Stimulated activated CD4-positive, alpha-beta T cell treated with anti-CD3 and anti-CD28 coated beads, Interleukin-1b, Interleukin-23, amount 100 ng/mL, for 4 hours (primary cell): Measurements from ENCODE around the gene NANOS2.
"Not testable (repeated sequence)": the region's sequence is repeated elsewhere in the genome, so short reads cannot be mapped to it uniquely, and the experiment has no call there.

Experiments
- DNase-seq, 2 donors: peaks; one replicate each; pipeline ENCODE4 v3.0.0-alpha.2; 2020; ENCODE audit warnings: low read depth in 2 of 2

Gene NANOS2

DNA sequence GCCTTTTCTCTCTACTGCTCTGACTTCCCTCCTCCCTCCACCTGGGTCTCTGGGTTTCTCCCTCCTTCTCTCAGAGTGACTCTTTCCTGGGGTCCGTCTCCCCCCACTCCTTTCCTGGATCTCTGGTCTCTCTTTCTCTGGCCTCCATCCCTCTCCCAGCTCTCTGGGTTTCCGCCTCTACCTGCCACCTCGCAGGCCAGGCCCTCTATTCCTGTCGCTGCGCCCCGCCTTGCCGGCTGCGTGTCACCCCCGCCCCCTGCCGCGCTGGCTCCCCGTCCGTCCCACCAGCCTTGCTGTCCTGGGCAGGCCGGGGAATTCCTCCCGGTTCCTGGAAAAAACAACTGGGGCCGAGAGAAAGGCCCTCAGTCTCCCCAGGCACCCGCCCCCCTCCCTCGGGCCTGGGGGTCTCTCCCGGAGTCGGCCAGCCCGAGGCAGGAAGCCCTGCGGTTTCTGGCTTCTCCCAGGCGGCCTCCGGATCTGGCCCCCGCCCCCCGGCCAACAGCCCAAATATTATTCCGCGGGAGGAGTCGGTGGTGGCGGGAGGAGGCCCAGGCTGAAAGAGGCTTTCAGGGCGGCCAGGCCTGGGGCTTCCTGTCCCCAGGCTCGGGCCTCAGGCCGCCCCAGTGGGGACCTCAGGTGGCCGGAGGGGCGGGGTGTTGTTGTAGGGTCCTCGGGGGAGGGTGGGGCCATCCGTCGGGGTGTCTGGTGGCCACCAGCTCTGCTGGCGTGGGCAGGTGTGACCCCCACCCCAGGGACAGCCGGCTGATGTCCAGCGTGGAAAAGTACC, 38.0 kb downstream of the NANOS2 start:
- DNase-seq = no peak

DNA sequence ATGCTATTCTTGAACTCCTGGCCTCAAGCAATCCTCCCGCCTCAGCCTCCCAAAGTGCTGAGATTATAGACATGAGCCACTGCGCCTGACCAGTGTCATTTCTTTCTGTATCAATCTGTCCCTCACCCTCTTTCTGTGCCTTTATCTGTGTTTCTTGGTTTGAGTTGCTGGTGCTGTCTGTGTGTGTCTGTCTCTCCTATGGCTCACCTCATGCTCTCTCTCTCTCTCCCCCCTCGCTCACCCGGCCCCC, 38.5 kb downstream of the NANOS2 start:
- DNase-seq = peak in 1 of 2 donors; percentile 26

GRCh38 chr19:45874620-45874966, 40.0 kb downstream of the NANOS2 start:
- no peak for DNase-seq

DNA sequence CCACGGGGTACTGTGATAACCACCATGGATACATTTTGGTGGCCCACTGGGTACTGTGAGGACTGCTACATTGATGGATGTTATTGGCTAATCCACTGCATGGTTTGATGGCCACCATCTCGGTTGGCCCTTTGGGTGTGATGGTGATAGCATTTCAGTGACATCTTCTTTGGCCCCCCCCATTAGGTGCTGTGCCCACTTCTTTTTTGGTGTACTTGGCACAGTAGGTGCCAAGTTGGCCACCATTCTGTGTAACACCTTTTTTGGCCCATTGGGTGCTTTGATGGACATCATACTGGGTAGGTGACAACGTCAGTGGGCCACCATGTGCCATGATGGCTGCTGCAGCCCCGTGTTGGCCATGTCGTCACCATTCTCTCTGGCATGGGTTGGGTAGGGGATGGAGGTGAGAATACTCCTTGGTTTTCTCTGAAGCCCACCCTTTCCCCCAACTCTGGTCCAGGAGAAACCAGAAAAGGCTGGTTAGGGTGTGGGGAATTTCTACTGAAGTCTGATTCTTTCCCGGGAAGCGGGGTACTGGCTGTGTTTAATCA, 41.3 kb downstream of the NANOS2 start:
- DNase-seq = no peak

GRCh38 chr19:45872095-45872919, 42.3 kb downstream of the NANOS2 start:
- no peak for DNase-seq

DNA sequence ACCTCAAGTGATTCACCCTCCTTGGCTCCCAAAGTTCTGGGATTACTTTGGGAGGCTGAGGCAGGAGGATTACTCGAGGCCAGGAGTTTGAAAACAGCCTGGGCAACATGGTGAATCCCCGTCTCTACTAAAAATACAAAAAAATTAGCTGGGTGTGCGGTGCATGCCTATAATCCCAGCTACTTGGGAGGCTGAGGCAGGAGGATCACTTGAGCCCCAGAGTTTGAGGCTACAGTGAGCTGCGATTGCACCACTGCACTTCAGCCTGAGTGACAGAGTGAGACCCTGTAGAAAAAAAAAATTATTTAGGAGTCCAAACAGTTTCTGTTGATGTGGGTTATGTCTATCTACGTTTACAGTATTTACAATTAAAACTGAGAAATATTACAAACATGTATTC, 43.8 kb downstream of the NANOS2 start:
- no peak for DNase-seq

- DNase-seq = not testable (repeated sequence)
These were observed 47.3 kb downstream of the NANOS2 start for GRCh38 chr19:45867241-45867640.

DNA sequence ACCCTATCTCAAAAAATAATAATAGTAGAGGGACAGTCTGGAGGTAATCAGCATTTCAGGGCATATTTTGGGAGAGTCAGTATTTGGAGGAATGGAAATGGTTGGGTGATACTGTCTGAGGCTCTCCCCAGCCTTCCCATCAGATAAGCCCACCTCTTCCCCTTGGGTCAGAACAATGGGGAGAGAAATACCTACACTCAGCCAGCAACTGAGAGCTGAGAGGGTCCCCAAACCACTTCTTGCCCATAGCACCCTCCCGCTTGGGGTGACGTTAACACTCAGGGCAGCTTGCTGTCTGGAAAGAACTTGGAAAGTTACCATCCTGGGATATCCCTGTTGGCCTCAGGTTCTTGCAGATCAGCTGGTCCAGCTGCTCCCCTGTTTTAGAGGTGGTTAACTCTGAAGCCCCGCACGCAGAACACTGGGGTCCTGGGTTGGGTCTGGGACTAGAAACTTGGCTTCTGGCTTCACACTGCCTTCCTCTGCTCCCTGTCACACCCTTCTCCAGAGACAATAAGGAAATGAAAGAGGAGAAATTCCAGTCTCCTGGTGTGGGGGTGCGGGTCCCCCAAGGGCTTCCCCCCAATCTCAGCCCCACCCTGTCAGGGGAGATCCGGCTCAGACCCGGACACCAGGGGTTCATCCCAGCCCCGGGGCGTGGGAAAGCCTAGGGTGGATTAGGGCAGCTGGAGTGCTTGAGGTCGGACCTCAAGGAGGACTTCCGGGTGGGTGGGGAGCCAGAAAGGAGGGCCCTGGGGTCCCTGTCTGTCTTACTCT, 48.0 kb downstream of the NANOS2 start:
- no peak for DNase-seq

GRCh38 chr19:45865269-45865948, 49.2 kb downstream of the NANOS2 start:
- no peak for DNase-seq

- DNase-seq = no peak
These were observed 49.9 kb downstream of the NANOS2 start for GRCh38 chr19:45864629-45865082.

DNA sequence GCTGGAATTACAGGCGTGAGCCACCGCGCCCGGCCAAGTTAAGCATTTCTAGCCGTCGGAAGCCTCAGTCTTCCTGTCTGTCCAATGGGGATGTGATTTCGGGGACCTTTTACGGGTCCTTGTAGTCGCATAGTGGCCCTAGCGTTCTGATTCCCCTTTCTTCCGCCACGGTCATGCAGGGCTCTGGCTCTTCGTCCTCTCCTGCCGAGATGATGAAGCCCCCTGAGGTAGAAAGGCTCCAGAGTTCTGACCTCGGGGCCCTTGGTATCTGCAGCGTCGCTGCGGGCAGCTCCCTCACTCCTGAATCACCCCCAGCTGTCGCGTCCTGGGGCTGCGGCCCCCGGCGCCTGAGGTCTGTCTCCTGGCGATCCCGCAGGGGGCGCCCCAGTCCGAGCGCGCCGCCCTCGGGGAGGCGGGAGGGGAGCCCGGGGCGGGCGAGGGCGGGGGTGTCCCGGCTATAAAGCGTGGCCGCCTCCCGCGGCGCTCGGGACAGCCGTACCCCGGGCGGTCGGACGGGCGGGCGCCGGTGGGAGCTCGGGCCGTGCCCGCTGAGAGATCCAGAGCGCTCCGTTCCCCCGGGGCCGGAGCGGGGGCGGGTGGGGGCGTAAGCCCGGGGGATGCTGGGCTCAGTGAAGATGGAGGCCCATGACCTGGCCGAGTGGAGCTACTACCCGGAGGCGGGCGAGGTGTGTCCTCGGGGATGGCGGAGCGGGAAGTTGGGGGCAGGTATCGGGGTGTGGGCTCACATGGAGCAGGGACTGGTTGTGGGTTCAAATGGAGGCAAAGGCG, 50.5 kb downstream of the NANOS2 start, which contains the start of gene FOXA3:
Gene FOXA3, plus strand, starts transcription at position 487 of the 789 bp plus-strand sequence. Its CDS starts 131 bp downstream, at position 618.
- DNase-seq = peak in 1 of 2 donors; percentile 54

- DNase-seq = no peak
These were observed 51.2 kb downstream of the NANOS2 start for GRCh38 chr19:45863335-45863839.
